ENCODE results near the gene USP3.

The USP3 gene

DNA sequence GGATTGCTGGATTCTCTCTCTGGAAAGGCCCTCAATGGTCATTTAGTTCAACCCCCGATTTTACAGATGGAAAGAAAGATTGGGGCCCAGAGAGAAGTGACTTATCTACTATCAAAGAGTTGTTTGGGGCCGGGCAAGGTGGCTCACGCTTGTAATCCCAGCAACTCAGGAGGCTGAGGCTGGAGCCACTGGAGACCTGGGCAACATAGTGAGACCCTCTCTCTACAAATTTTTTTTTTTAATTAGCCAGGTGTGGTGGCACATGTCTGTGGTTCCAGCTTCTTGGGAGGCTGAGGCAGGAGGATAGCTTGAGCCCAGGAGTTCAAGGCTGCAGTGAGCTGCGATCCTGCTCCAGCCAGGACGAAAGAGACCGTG, 5.2 kb upstream of the USP3 start:
- no peak for DNase-seq

GRCh38 chr15:63499611-63500010, 4.8 kb upstream of the USP3 start:
- no peak for DNase-seq

DNA sequence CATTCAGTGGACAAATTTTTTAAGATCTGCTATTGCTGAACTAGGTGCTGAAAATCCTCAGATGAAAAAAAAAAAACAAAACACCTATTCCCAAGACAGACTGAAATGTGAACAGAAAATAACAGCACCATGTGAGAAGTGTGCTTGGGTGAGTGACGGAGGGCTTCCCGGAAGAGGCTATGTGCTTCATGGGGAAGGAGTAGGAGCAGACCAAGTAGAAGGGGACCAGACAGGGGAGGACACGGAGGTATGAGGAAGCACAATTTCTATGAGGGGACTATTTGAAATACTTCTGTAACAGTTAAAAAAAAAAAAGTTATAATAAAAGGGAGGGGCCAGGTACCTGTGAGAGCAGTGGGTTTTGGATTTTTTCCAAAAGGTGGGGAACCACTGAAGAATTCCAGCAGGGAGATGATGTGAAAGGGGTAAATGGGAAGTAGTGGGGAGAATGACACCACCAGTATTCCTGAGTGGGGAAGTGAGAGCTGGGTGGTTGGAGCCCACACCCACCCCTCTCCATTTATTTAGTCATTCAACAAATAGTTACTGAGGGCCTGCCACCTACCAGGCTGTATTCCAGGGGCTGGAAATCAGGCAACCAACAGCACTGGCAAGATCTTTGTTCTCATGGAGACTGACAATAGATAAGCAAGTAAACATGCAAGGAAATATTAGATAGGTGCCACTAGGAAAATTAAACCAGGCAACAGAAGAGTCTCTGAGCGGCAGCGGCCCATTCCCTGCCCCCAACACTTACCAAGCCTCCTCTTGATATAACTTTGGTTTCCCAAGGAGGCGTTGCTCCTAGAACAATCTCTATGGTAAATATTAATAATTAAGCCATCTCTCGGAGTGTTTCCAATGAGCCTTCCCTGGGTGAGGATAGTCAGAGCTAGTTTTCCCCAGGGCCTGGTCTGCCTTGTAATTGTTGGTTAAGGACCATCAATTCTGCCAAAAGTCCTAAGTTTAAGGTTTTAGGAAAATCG, 3.8 kb upstream of the USP3 start:
- DNase-seq = no peak

DNA sequence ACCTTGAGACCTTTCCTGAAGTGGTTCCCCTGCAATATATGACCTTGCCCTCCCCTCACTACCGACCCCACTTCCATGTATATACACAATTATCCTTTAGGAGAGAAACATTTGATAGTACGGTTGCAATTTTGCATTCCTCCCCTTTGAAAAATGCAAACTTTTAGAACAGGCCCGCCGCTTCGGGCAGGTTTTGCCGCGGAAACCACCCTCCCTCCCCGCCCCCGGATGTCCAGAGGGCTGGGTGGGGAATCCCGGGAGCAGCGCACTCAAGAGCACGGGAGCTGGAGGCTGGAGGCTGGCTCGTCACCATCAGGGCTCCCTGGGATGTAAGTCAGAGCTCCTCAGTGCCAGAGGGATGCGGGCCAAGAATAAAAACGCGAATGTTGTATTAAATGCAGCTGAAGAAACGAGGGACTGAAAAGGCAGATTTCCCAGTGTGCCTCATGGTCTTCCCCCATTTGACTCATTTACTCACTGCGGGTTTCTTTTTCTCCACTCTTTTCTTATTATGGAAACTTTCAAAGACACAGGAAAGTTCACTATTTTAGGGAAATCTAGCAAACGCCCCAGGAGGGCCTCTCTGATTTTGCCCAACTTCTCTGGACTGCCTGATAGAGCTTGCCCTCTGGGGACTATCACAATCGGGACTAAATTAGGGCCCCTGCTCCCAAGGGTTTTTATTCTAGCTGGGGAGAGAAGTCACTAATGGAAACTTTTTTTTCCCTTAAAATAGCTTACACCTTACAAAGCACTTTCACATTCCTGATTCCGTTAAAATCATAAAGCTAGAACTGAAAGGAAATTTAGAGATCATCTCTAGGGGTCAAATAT, 2.9 kb upstream of the USP3 start:
- DNase-seq = peak in 1 of 2 donors; percentile 41

DNA sequence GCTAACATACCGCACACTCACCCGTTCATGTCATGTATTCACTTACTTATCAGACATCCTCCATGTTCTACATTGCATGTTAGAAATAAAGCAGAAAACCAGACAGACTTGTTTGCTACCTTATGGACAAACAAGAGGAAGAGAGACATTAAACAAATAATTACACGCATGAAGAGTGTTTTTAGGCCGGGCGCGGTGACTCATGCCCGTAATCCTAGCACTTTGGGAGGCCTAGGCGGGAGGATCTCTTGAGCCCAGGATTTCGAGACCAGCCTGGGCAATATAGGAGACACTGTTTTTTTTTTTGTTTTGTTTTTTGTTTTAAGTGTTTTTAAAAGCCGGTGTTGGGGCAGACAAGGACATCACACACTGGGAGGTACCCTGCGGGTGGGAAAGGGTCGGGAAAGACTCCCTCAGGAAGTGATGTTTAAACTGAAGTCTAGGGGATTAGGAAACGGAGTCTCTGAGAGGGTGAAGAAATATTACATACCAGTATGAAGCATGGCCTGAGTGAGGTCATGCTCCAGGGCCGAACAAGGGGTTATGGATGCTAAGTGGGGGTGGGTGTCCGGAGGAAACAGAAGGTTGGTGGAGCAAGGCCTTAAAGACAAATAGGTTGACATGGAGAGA, 2.1 kb upstream of the USP3 start:
- no peak for DNase-seq

- peak; percentile 70 to 77 for DNase-seq
These were observed 1.3 kb upstream of the USP3 start for GRCh38 chr15:63502843-63503738.

DNA sequence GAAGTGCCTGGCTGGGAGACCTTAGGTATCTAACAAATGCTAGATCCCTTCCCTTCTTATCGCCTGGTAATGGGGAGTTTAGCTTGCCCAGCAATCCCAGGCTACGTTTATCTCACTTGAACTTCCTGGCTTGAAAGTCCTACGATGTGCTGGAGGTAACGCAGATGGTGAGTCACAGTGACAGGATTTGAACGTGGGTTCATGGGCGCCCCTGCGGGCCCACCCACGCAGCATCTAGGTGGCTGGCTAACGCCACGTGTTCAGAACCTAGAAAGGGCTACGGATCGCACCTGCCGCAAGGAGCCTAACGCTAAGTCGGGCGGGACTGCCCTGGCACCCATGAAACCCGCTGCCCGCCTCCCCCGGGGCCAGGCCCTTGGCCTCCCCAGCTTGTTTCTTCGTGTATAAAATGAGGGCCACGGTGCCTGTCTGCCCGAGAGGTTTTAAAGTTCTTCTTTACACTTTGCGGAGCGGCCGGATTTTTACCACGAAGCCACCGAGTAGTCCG, 600 bp upstream of the USP3 start:
- peak; percentile 84 for DNase-seq

DNA sequence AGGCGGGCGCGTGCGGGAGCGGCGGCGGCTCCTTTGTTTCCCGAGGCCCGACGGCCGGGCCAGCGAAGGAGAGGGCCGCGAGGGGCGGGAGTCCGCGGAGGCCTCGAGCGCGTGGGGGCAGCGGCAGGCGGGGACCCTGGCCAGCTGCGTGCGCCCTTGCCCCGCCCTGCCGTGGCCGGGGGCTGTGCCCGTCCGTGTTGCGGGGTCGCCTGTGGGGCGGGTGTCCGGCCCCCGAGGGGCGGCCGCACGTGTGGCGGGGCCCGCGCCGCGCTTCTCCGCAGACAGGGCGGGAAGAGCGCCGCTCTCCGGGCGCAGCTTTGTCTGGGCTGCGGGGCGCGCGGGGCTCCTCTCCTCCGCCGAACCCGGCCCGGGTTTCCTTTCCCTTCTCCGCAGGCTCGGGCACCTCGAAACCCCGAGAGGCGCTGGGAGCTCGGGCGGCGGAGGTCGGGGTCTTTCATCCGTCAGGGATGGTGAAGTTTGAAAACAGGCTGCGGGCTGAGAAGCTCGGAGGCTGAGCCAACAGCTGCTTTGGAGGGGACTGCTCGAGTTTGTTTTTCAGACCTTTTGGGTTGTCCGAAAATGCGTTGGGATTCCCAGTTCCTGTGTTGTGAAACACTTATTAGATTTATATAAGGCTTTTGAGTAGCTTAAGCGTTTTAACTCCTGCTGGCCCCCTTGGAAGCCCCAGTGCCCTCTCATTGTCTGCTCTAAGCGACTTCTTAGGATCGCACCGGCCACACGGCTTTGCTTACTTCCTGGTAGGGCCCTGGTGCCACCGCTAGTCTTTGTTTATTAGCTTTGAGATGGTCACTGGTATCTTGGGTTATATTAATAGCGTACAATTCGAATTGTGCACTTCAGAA, 817 bp downstream of the USP3 start:
- DNase-seq = peak; percentile 48 to 54

DNA sequence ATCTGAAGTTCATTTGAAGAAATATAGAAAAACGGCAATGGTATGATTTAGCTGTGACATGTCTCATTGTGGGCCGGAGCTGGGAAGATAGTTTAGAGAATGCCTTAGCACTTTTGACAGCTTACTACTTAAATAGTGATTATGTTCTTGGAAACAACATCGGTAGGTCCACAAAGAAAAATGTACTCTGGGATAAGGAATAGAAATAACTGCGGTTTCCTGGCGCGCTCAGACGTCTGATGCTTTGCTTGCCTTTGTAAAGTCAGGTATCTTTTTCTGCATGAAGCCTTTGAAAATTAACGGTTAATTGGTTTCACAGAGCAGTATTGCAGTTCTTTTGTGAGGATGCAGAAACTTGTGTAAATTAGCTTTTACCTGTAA, 1.4 kb downstream of the USP3 start:
- DNase-seq = no peak

GRCh38 chr15:63506537-63507035, 2.2 kb downstream of the USP3 start:
- DNase-seq = no peak

DNA sequence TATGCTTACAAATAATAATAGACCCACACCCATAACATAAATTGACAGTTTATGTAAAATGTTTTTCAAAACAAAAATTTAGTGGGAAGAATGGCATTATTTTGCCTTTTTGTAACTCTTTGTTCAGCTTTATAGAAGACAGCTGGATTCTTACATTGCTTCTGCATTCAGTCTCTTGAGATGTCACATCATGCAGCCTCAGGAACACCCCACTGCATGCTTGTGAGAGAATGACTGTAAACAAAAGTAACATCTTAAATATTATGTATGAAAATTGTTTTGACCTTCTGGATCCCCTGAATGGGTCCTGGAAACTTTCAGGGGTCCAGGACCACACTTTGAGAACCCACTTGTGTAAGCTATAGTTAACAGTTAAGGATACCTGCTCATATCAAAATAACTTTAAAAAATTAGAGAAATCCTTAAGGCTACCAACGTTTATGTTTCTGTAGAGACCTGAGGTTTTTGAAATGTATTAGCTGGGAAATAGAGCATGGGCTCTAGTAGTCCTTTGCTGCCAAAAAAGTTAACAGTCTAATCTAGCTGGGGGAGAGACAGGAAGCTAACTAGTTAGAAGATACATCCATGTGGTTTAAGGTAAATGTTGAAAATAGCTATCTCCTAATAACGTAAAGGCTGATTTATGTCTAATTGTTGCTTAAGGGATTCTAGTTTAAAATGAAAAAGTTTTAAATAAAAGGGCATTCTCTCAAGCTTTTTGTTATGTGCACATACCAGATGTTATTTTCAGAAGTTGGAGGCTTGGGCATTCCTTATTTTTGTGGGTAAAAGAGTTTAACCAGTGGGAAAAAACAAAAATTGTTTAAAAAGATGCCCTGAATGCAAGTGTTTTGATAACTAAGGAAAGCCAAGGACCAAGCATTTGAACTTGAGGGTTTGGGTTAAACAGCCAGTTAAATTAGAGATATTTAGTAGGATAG, 3.8 kb downstream of the USP3 start:
- DNase-seq = no peak

DNA sequence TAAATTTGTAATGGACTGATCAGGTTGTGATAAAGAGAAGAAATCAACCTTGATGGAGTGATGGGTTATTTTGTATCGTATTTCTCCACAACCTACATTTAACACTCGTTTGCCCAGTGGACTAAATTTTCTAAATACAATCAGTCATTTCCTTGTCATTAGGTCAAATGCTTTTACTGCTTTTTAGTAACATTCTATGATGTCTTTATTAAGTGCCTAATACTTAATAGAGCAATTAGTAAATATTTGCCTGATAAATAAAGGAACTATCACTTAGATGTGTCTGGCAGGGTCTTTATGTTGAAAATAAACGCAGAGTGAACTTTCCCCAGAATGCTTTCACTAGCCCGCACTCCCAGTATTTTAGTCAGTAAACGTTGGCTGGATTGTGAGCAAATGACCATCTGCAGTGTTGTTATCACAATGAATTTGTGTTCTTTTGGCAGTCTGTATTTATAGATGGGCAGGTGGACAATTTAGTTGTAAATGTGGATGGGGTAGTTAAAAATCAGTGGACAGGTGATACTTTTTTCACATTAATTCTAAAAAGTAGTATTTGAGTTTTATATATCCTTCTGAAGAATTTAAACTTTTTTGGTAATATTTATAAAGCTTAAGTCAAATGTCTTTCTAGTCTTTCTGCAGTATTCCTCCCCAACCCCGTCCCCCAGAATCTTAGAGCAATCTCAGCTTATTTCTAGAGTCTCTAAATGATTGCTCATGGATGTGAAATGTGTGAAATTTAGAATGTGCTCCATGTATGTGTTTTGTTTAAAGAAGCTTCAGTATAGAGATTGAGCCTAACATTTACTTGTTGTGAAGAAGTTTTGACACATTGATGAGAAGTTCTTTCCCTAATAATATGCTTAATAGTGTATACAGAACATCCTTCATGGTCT, 4.9 kb downstream of the USP3 start:
- no peak for DNase-seq

DNA sequence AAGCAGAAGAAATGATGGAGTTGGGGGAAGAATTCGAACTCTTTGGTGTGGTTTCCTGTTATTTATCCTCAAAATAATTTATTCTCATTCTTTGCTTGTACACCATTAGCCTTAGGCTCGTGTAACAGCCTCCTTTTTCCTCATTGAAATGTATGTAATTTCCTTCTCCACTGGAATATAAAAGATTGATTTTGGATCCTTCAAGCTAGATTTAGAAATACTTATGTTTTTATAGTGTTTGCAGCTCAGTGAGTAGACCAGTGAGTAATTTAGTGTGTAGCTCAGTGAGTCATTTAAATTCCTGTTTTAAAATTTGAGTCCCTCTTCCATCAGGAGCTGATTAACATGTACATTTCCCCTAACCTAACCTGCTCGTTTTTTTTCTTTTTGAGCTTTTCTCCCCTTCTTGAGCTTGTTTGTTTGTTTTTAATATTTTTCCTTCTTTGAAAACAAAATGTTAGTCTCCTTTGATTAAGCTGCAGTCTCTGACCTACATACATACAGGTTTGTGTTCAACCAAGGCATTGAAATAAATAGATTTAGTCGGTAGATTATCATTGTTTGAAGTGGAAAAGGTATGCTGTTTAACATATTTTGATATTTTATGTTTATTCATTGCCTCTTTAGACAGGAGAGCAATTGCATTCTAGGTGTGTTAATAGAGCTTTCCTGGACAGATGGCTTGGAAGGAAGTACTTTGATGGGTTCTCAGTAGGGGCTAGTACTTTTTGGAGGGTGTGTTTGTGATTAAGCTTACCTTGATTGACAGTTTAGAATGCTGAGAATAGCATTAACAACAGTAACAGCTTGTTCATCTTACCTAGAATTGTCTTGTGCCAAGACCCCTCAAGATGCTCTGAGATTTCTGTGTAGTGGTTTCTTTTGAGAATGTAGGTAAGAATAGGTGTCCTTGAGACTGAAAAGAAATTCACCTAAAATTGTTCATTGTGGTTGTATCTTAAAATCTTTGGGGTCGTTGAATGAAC, 5.9 kb downstream of the USP3 start:
- no peak for DNase-seq

DNA sequence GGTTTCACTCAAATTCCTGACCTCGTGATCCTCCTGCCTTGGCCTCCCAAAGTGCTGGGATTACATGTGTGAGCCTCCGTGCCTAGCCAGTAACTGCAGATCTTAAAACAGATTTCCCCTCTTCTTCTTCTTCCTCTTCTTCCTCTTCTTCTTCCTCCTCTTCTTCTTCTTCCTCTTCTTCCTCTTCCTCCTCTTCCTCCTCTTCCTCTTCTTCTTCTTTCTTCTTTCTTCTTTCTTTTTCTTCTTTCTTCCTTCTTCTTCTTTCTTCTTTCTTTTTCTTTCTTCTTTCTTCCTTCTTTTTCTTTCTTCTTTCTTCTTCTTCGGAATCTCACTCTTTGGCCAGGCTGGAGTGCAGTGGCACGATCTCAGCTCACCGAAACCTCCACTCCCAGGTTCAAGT, 7.8 kb downstream of the USP3 start:
- DNase-seq = no peak

GRCh38 chr15:63513271-63513670, 8.9 kb downstream of the USP3 start:
- no peak for DNase-seq

- DNase-seq = no peak
These were observed 9.3 kb downstream of the USP3 start for GRCh38 chr15:63513728-63514127.

- no peak for DNase-seq
These were observed 10.1 kb downstream of the USP3 start for GRCh38 chr15:63514531-63514943.
